Natural killer cell (primary cell): Measurements from ENCODE around the gene SLC12A7. TPM values are rescaled to one million over a fixed set of nuclear protein-coding genes. Genes with fewer than 3 reads are reported as not detected.

Source experiments
- ATAC-seq, 3 donors: fragments of 150-1000 bp in 2 of 3; fragments of 200-7000 bp in 1 of 3; cut with Tn5 transposase; 1 replicate in 1 of 3; 2 replicates in 2 of 3; pipeline ENCODE4 v1.10.0; 2021; ENCODE audit warnings: mild to moderate bottlenecking in 2 of 3, moderate library complexity in 2 of 3
- DNase-seq, 2 donors: peaks; one replicate each; pipeline versions ENCODE4 v3.0.0 to v3.0.0-alpha.2; 2013 to 2021; ENCODE audit warnings: mixed read lengths in 1 of 2
- H3K27ac ChIP-seq: one replicate; pipeline ENCODE4 v1.5.1; 2013; ENCODE audit warnings: mild to moderate bottlenecking, low read length
- H3K27me3 ChIP-seq: one replicate; pipeline ENCODE4 v1.6.1; 2013; ENCODE audit warnings: low read length; ENCODE audit not compliant: control insufficient read depth, insufficient read depth
- H3K36me3 ChIP-seq: one replicate; pipeline ENCODE4 v1.6.1; 2013; ENCODE audit warnings: low read length; ENCODE audit not compliant: control insufficient read depth, insufficient read depth
- H3K4me1 ChIP-seq: one replicate; pipeline ENCODE4 v1.6.1; 2013; ENCODE audit warnings: low read length; ENCODE audit not compliant: control insufficient read depth, insufficient read depth
- H3K4me3 ChIP-seq: one replicate; pipeline ENCODE4 v1.5.1; 2013; ENCODE audit warnings: low read length
- H3K9me3 ChIP-seq: one replicate; pipeline ENCODE4 v1.6.1; 2013; ENCODE audit warnings: low read length; ENCODE audit not compliant: control insufficient read depth, insufficient read depth
- H3K27ac Mint-ChIP-seq, 2 donors: one replicate each; pipeline ENCODE4 v1.8.0; 2022; ENCODE audit warnings: mild to moderate bottlenecking in 2 of 2, mixed read lengths in 2 of 2, moderate library complexity in 1 of 2
- H3K27me3 Mint-ChIP-seq, 2 donors: one replicate each; pipeline ENCODE4 v1.8.0; 2022; ENCODE audit warnings: low read depth in 2 of 2, mixed read lengths in 2 of 2
- H3K36me3 Mint-ChIP-seq: one replicate; pipeline ENCODE4 v1.8.0; 2022; ENCODE audit warnings: mixed read lengths
- H3K4me1 Mint-ChIP-seq, 2 donors: one replicate each; pipeline ENCODE4 v1.8.0; 2022; ENCODE audit warnings: mixed read lengths in 2 of 2
- H3K4me3 Mint-ChIP-seq: one replicate; pipeline ENCODE4 v1.8.0; 2022; ENCODE audit warnings: mild to moderate bottlenecking, moderate library complexity, mixed read lengths
- H3K9me3 Mint-ChIP-seq, 2 donors: one replicate each; pipeline ENCODE4 v1.8.0; 2022; ENCODE audit warnings: mixed read lengths in 2 of 2
- WGBS: methylation state at CpG from one replicate; pipeline ENCODE4 v1.1.7; 2013; ENCODE audit warnings: missing lambda C conversion rate; ENCODE audit not compliant: insufficient coverage; 5-methylcytosine and 5-hydroxymethylcytosine counted together
- intact Hi-C: fragments of 100-400 bp; cut with micrococcal nuclease; formaldehyde crosslinking; loops from one replicate; pipeline ENCODE4 v1.14.2; 2022
- total RNA-seq, 4 donors: library from RNA; stranded (reverse); fragments of 120-200 nt in 1 of 4; gene quantifications; one replicate each; pipeline versions ENCODE4 v1.2.3 to v1.2.4, GENCODE V29; 2013 to 2022
- TF ChIP-seq, protein P1 (sequence below): fragments of 200-600 bp; IDR thresholded peaks from one replicate; pipeline ENCODE4 v1.8.0; 2022; ENCODE audit warnings: antibody characterized with exemption

The SLC12A7 gene
- total RNA-seq, 3 donors from 2014 or later (not counting 1 experiment from before 2014, with no cell fraction given): 53.2 to 92.5 (median 81.3) TPM

DNA sequence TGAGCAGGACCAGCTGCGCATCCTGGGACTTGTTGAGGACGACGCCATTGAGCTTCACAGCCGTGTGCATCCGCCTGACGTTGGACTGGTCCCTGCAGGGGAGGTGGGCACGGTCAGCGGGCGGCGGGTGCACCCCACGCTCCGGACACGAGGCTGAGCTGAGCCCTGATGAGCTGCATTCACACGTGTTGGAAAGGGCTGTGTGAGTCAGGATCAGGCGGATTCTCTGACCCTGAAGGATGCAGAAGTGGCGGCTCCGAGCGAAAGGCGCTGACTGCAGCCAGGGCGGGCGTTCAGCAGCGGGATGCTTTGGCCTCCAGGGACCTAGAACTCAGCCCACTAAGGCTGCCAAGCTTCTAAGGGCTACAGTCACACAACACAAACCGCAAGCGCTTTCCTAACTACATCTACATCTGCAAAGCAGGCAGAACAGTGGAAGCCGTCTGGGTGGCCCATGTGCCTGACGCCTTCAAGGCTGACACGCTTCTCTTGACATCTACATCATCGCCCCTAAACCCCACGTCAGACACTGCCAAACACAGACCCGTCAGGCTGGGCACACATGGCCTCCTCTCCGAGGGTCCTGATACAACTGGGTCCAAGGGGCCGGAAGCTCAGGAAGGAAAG is 58.4 kb downstream of the SLC12A7 start:
- H3K4me1 ChIP-seq: no peaks in the 10 kb centered on the region
- TF ChIP-seq, protein P1, sequence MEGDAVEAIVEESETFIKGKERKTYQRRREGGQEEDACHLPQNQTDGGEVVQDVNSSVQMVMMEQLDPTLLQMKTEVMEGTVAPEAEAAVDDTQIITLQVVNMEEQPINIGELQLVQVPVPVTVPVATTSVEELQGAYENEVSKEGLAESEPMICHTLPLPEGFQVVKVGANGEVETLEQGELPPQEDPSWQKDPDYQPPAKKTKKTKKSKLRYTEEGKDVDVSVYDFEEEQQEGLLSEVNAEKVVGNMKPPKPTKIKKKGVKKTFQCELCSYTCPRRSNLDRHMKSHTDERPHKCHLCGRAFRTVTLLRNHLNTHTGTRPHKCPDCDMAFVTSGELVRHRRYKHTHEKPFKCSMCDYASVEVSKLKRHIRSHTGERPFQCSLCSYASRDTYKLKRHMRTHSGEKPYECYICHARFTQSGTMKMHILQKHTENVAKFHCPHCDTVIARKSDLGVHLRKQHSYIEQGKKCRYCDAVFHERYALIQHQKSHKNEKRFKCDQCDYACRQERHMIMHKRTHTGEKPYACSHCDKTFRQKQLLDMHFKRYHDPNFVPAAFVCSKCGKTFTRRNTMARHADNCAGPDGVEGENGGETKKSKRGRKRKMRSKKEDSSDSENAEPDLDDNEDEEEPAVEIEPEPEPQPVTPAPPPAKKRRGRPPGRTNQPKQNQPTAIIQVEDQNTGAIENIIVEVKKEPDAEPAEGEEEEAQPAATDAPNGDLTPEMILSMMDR: no peak
- DNase-seq: no peak
- Mint-ChIP-seq H3K27ac (no peak overlapping the region), H3K4me3 (no peak overlapping the region), H3K36me3 (no peaks in the 10 kb centered on the region), H3K9me3 (no peaks in the 10 kb centered on the region), H3K27me3 (no peaks in the 10 kb centered on the region), H3K4me1 (peaks cover 0 to 2% of the 10 kb centered on the region in 2 donors)
- H3K36me3 ChIP-seq: peaks cover 3% of the 10 kb centered on the region
- 96% methylated on average over 32 of the region's 32 CpGs for WGBS
- no peaks in the 10 kb centered on the region for H3K9me3 ChIP-seq
- no peaks in the 10 kb centered on the region for H3K27me3 ChIP-seq
- intact Hi-C loops: no loop called here
- H3K27ac ChIP-seq: no peak overlapping the region
- no peak for ATAC-seq
- no peak overlapping the region for H3K4me3 ChIP-seq

DNA sequence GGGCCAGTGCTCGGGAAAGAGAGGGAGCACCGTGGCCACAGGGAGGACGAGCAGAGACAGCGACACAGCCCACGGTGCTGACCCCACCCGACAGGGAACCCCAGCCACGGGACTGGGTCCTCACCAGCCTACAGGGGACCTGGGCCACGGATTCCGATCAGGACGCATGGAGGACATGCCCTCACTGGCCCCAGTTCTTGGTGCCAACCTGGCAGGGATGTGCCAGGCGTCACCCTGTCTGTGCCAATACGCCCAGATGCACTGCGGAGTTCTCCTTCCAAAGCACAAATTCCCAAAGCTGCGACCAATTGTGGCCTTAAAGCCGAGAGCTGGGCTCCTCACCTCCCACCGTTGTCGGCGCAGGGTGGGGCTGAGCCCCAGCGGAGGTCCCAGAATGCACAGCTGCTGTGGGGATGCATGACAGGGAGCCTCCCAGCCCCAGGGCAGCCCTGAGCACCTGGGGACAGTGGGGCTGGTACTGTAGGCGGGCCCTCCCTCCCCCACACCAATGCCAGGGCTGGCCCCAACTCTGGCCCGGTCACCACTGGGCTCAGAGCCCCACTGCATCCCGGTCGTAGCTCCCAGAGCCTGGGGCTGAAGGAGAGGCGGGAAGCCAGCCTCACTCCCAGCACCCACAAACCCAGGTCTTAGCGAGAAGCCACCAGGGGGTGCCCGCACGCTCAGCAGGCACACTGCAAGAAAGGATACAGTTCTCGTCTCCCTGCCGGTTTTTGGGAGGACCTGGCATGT is 59.0 kb downstream of the SLC12A7 start:
- no peaks in the 10 kb centered on the region for H3K36me3 Mint-ChIP-seq
- intact Hi-C loops: no loop called here

DNA sequence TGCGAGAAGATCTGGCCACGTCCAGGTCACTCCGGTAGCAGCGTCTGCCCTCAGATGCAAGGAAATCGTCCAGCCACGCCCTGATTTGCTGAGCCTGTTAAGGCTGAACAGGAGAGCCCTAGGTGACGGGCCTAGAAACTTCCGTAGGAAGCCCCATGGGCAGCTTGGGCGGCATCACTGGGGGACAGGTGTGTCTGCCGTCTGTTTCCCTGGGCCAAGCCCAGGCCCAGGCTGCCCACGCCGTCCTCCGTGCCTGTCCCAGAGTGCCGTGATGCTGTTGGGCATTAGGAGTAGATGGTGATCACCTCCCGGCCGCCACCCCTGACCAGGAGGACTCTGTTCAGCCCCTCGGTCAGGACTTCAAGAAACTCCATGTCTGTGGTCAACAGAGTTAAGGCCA is 59.8 kb downstream of the SLC12A7 start:
- Mint-ChIP-seq H3K4me1 (peaks cover 0 to 16% of the 10 kb centered on the region in 2 donors), H3K36me3 (no peaks in the 10 kb centered on the region), H3K9me3 (peaks cover 13 to 14% of the 10 kb centered on the region in 2 donors), H3K27me3 (no peaks in the 10 kb centered on the region), H3K4me3 (no peak overlapping the region), H3K27ac (peak overlapping the region in 1 of 2 donors; percentile 46)
- no peaks in the 10 kb centered on the region for H3K4me1 ChIP-seq
- ATAC-seq (no peak), DNase-seq (no peak)
- TF ChIP-seq, protein P1: no peak
- H3K36me3 ChIP-seq: no peaks in the 10 kb centered on the region
- H3K4me3 ChIP-seq: no peak overlapping the region
- no peaks in the 10 kb centered on the region for H3K9me3 ChIP-seq
- WGBS: 90% methylated on average over 17 of the region's 17 CpGs
- intact Hi-C loops: no loop called here
- H3K27me3 ChIP-seq: no peaks in the 10 kb centered on the region
- no peak overlapping the region for H3K27ac ChIP-seq

More for the DNA sequence above, 59.0 kb downstream of the SLC12A7 start:
- H3K9me3 ChIP-seq: no peaks in the 10 kb centered on the region
- H3K9me3 Mint-ChIP-seq: peaks cover 6% of the 10 kb centered on the region in 2 donors
- WGBS: 91% methylated on average over 29 of the region's 29 CpGs
- no peaks in the 10 kb centered on the region for H3K27me3 ChIP-seq
- H3K36me3 ChIP-seq: peaks cover 3% of the 10 kb centered on the region
- H3K27ac ChIP-seq: no peak overlapping the region
- no peak for ATAC-seq
- H3K4me1 Mint-ChIP-seq: peaks cover 0 to 9% of the 10 kb centered on the region in 2 donors
- H3K4me1 ChIP-seq: no peaks in the 10 kb centered on the region
- TF ChIP-seq, protein P1: no peak
- peak overlapping the region in 1 of 2 donors; percentile 46 for H3K27ac Mint-ChIP-seq
- peak in 1 of 2 donors; percentile 23 for DNase-seq
- H3K4me3 Mint-ChIP-seq: no peak overlapping the region
- no peak overlapping the region for H3K4me3 ChIP-seq
- no peaks in the 10 kb centered on the region for H3K27me3 Mint-ChIP-seq
